NAMALWA (cell line): ENCODE data around the gene DYNC1I1.

Experiments
- DNase-seq: peaks from one replicate; pipeline ENCODE4 v3.0.0-alpha.2; 2015; ENCODE audit warnings: low spot score

DYNC1I1 gene

DNA sequence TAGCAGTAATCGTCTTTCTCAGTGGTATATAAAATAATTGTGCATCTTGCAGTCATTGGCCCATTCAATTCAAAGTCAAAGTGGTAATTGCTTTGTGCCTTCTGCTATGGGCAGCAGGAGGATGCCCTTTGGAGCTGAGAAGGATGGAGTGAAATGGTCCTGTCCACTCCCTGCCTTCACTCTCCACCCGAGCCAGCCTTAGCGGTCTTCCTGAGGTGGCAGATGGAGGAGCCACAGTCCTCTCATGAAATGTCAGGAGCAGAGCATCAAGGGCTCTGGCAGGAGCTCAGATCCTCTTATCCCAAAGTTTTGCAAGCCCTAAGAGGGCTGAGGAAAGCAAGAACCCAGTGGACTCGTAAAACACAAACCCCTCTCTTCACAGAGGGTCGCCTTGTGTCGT, 199.4 kb downstream of the DYNC1I1 start:
- no peak for DNase-seq

DNA sequence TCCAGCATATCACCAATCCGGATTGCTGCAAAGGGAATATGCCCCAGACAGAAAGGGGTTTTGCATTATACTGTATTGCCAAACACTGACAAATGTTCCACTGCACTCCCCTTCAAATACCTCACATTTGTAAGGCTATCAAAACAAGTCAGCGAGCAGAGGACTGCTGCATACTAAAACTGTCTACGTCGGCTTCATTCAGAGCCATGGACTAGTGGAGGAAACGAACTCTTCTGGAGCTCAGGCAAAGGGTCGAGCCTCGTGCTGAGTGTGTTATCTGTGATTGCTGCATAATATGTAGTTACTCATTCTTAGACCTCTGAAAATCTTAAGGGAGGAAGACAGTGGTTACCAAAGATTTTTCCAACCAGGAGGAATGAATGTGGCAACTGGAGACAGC, 200.2 kb downstream of the DYNC1I1 start:
- no peak for DNase-seq

DNA sequence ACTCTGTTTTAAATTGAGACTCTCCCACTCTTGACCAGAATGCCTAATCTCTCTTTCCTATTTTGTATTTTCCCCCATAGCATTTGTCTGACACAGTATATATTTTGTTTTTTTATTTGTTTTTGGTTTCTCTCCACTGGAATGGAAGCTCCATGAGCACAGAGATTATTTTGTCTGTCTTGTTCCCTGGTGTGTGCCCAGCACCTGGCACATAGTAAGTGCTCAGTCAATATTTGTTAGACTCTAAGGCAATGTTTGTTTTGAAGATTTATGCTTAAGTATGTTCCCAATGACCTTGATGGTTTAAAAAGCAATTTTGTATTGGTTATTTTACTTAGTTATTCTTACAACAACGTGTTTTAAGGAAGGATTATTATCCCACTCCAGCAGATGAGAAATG, 201.8 kb downstream of the DYNC1I1 start:
- DNase-seq = no peak

DNA sequence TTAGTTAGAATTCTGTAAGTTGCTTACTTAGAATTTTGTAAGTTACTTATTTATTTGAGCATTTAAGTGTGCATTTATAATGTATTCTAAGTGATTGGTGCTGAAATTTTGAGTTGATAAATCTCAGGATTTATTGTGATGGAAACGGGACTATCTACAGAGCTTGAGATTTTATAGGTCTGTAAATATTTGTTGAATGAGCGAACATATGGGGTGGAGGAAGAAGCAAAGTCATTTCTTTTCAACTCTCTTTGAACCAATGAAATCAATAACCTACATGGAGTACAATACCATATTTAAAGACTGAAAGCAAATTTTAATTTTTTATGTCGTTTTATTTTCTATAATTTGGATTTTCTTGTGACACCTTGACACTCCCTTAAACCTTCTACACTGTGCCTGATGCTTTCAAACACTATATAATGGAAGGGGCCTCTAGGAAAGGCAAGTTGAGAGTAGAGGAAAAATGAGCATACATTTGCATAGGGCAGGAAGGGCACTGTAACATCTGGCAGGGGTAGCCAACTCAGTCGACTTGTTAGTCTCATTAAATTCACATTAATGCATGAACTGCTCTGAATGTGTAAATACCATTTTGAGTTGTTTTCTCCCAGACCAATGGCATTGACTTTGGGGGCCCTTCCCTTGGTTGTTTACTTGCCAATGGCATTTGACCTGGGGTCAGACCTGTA, 204.2 kb downstream of the DYNC1I1 start:
- no peak for DNase-seq

DNA sequence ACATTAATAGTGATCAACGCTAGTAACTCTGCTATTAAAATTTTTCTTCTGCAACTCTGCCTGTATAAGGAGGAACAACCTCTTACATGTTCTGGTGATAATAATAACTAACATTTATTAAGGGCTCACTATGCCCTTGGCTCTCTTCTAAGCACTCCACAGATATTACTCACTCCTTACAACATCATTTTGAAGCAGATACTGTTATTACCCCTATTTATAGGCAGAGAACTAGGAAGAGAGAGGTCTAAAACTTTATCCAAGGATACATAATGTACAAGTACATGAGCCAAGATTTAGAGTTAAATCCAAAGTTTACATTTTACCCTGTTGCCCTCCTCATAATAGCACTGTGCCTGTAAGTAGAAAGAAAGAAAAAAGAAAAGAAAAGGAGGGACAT, 205.6 kb downstream of the DYNC1I1 start:
- no peak for DNase-seq

DNA sequence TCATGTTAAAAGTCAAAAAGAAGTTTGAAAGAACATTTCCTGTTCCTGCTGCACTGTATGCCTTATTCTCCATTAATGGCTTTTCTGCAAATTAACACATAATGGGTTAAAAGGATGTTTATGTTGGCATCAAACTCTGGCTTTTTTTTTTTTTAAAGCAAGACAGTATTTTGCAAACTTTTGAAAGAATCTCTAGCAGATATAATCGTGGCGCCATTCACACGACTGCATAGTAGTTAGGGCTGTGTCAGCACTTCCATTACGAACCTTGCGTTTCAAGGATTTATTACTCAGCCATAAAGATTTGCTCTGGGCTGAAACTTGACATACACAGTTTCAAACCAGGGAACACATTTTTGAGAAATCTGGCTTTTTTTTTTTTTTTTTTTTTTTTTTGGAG, 207.8 kb downstream of the DYNC1I1 start:
- DNase-seq = no peak

DNA sequence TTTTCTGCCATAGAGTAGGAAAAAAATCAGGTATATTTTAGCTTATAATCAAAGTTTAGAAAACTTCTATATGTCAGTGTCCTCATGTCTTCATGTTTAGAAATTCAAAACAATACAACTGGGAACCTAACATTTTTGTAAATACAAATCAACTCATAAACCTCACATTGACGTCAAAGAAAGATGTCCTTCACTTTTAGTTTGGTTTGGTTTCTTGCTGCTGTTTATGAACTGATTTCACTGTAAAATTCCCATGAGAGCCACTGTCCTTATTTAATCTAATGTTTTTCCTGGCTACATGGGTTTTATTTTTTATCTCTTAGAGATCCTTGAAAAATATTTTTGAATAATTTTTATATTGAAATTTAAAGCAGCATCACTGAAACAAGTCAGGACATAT, 208.4 kb downstream of the DYNC1I1 start:
- no peak for DNase-seq

DNA sequence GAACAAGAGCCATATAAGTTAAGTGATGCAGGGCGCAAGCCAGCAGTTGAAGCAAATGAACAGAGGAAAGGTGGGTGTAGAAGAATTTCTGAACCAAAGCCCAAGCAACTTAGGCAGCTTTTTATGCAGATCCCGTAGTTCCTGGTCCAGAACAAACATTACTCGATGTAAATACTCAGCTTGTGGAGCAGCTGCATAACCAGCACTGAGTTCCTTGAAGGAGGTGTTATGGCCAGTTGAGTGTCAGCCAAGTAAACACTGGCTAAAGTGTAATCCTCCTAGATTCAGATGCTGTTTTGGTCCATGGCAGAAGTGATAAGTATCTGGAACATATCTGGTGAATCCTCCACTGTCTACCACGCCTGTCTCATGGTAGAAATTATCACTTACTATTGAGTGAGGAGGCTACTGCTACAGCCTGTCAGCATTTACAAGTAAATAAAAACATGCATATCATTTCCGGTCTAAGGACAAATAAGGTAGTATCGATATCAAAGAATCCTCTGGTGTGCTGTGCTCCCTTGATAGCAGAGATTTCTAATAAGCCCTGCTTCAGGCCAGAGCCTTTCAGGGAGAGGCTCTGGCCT, 213.9 kb downstream of the DYNC1I1 start:
- no peak for DNase-seq

DNA sequence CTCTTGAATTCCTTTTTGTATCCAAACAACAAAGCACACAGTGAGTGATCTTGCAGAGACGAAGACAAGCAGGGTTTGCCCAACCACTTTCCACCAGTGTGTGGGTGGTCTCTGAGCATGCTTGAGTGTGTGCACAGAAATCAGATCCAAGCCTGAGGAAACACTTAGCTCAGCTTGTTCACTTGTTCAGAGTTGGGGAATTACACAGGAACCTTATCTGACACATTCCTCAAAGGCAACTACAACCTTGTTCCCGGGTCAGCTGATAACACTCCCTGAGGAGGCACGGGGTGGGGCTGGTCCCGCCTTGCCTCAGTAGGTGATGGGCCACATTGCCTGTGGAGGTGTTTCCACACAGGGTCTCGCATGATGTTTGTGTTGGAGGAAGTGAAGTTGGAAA, 216.9 kb downstream of the DYNC1I1 start:
- no peak for DNase-seq

DNA sequence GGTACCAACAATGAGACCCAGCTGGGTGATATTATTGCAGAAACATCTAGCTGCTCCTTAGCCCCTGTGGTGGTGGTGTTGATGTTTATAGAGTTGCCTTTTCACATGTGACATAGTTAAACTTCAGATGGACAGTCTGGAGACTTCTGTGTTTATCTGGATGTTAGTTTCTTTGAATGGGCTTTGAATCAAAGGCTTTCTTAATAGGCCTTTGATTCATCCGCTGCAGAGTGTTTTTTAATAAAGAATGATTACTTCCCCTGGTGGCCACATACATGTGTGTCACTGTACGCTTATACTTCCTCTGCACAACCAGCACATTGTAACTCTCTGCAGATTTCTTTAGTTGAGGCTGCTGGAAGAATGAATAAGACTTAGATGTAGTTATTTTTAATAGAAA, 221.0 kb downstream of the DYNC1I1 start:
- DNase-seq = no peak

DNA sequence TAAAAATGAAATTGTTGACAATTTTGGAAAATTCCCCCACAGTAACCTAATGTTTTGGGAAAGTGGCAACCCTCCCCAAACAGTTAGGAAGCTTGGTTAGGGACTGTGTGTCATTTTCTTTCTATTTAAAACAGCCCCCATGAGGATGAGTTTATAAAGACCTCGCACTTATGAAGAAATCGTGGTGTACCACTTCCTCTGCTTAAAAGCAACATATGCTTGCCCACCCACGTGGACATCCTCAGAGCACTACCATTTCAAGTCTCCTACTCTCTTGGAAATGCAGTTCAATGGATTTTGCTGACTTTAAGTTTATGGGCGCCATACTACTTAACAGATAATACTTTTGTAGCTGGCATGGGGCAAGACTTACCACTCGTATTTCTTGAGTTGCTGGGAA, 223.8 kb downstream of the DYNC1I1 start:
- no peak for DNase-seq

DNA sequence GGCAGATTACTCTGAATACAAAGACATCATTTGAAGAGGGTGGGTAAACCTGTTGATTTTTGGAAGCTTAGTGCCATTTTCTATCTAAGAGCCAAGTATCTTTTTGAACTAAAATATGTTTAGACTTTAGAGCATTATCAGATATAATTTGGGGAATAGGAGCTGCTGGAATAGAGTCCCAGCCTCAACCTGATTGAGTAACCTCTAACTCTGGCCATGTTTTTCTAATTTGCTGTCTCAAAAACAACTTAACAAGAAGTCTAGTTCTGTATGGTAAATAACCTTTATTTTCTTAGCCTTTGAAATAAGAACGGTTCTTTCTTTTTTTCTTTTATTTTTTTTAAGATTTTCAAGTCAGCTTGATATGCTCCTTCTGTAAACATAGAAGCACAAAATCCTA, 224.5 kb downstream of the DYNC1I1 start:
- DNase-seq = no peak

DNA sequence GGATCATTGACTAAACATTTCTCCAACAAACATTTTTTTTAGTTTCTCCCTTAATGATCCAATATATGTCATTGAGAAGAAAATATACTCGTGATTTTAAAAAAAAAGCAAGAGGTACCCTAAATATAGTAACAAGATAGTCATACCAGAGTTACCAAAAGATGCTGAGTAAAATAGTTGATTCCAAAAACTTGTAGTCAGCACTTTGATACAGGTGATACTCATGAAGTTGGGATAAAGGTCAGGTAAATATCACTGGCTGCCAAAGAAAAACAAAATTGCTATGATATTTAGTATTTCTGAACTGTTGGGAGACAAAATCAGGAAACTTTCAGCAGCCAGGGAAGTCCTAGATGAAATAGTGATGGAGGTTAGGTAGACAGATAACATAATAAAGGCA, 225.3 kb downstream of the DYNC1I1 start:
- DNase-seq = no peak

DNA sequence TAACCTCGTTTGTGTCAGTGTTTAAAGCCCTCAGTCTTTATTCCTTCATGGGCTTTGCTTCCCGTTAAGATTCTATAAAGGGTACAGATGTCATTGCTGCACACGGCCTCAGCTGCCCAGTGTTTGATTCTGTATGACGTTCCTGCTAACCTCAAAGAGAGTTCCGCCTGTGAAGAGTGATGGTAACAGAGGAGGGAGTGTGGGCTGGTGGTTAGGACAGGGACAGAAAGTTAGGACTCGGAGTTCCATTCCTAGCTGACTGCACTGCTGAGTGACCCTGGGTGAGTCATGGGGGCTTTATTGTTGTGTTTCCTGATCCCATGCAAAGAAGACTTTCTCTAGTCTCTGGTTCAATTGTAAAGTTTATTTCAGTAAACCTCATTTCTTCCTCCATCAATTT, 227.1 kb downstream of the DYNC1I1 start:
- DNase-seq = no peak

DNA sequence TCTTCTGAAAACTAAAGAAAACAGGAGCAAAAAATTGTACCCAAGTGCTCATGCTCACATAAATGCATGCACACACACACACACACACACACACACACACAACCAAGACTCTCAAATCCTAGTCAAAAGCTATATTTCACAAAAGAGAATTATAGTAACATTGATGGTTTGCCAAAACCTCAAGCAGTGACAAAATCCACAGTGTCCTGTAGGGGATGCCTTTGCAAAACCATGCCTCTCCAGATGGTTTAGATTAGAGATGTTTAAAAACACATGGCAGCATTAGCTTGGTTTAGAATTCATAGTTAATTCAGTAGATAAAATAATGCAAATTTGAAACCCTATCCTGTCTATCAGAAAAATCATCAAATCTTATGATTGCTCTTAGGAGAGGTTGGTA, 232.2 kb downstream of the DYNC1I1 start:
- no peak for DNase-seq

DNA sequence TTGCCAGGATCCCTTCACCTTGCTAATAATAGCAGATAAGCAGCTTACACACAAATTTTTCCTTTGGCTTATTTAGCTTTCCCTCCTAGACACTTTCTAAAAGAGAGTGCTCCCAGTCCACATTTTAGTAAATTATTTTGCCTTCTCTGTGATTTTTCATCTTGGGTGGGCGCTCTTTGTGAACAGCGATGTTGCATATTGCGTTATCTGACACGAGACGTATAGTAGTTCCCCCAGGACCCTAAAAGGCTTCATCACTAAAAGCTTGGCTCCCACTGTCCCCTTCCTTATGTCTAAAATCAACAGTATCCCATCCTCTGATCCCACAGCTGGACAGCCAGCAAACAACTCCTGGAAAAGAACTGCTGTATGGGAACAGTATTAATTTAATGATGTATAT, 232.9 kb downstream of the DYNC1I1 start:
- no peak for DNase-seq

DNA sequence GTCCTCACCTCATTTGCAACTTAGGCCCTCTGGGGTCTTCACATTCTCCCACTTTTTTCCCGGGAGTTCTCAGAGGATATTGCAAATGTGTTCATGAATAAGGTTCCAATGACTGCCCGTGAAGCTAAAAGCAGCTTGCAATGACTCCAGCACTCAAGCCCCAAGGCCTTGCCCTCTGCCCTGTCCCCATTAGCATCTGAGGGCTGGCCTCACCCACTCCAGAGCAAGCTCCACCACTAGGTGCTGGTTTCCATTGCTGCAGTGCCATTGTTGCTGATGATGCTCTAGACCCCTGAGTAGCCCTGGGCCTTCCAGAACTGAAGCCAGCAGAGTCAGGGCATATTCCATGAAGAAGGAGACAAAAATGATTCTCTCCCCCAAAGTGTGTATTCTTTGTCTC, 236.8 kb downstream of the DYNC1I1 start:
- DNase-seq = no peak

DNA sequence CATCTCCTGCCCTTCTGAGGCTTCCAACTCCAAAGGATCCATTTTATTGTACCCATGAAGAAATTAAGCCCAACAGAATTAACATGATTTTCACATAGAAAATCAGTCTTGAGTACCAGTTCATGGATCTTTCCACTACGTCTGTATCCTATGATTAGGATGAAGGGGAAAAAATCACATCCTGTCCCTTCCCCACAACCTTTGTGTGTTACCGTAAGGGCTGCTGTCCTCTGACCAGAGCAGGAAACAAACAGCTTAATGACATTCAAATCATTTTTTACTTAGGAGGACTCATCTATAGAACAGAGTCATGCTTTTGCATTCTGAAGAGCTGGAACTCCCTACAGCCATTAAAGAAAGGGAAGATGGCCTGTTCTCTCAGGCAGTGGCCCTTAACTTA, 241.5 kb downstream of the DYNC1I1 start:
- no peak for DNase-seq

DNA sequence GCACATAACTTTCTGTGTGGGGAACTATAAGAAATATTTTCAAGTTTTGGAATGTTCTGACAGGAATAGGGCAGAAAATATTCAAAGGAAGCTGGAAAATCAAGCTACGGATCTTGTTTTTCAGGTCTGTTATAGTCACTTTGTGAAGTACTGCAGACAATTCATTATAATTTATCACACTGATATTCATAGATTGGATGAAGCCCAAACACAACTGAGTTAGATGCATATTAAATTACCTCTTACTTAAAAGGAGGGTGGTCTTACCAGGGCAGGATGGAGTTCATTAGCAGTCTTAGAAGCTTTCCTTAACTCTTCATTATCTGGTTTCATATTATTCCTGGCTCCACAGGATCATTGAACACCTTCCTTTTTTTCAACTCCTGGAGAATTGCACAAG, 242.3 kb downstream of the DYNC1I1 start:
- no peak for DNase-seq

DNA sequence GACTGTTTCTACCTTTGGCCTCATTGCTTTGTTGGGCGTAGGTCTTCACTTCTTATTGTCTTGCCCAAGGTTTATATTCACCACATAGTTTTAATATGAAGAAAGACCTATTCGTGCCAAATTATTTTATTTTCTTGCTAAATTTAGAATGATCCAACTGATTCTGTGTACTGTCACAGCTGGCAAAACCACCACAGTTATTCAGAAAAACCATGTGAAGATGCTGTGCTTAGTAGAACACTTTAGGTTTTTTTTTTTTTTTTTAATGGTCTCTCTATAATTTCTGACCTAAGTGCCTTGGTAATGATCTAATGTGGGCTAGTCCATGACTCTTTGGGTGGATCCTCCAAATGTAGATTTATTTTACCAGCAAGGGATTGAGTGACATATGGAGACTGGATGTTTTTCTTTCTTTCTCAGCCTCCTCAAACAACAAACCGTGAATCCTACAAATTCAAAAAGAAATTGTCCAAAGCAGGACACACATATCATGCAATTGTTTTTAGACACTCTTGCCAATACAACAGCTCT, 243.8 kb downstream of the DYNC1I1 start:
- no peak for DNase-seq

DNA sequence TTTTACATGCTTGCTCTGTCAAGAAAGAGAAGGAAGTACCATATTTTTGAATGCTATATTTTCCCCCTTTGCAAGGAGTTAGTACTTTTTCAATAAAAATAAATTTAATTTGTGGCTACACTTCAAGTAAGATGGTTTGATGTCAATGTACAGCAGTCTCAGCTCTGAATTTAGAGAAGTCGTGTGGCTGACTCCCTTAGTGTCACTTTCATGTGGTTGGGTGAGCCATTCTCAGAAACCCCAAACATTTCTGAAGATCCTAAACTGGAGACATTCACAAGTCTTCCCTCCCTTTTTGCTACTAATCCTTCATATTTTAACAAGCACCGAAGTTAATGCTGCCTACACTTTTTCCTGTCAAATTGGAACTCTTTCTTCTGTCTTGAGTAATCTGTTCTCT, 244.4 kb downstream of the DYNC1I1 start:
- DNase-seq = no peak

DNA sequence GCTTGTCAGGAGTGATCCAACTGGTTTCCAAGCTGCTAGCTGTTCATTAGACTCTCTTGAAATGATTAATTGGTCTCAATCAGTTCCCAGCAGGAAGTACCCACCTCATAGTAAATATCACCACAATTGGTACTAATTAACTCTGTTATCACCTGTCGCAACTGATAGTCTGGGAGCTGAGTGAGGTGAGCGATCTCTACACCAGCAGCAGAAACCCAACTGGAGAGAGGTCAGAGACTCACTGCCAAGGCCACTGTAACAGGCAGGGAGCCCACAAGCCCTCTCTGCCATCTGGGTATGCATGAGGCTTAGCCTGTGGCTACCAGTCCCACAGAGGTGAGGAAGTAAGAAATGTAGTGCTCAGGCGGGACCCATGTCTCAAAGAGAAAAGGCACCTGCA, 245.5 kb downstream of the DYNC1I1 start:
- no peak for DNase-seq

DNA sequence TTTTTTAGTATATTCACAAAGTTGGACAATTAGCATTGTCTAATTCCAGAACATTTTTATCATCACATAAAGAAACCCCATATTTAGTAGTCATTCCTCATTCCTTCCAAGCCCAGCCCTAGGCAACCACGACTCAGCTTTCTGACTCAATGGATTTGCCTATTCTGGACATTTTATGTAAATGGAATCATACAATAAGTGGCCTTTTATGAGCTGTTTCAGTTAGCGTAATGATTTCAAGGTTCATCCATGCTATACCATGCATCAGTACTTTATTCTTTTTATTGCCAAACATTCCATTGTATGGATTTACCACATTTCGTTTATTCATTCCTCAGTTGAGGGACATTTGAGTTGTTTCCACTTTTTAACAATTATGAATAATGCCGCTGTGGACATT, 249.2 kb downstream of the DYNC1I1 start:
- DNase-seq = no peak

DNA sequence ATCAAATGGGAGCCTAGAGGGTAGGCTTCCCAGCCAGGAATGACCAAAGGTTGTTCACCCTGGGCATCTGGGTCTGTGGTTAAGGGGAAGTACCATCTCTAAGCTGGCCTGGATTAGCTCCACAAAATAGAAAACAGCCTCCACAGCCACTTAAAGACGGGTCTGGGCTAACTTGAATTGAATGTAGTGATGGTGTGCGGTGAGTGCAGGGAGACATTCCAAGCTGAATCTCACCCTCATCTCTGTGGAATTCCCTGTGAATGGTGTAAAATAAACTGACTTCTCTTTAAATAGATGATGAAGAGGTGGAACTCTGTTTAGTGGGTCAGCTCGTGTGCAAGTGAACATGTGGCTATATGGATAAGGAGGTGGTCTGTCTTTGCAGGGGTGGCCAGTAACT, 251.0 kb downstream of the DYNC1I1 start:
- DNase-seq = no peak
